A549 (cell line): Measurements from ENCODE around the gene EMD.

Experiments
- CHD2 ChIP-seq: fragments of 150-350 bp; IDR thresholded peaks from 2 replicates; pipeline ENCODE4 v1.6.1; 2014; ENCODE audit warnings: low read length; ENCODE audit not compliant: partially characterized antibody
- CTCF ChIP-seq: fragments of >200 bp; sonication (Bioruptor Twin); formaldehyde crosslinking; IDR thresholded peaks from 3 replicates; pipeline ENCODE4 v1.5.1; 2016
- ELK1 ChIP-seq: fragments of 150-350 bp; IDR thresholded peaks from 2 replicates; pipeline ENCODE4 v1.6.1; 2014; ENCODE audit warnings: low read depth, mild to moderate bottlenecking, low read length
- EP300 ChIP-seq, 2 experiments: fragments of >200 bp; sonication (Bioruptor Twin); formaldehyde crosslinking; IDR thresholded peaks; 2 replicates in 1 of 2; 3 replicates in 1 of 2; pipeline ENCODE4 v1.6.1; 2016 to 2017
- JUN ChIP-seq, 2 experiments: fragments of >200 bp; sonication (Bioruptor Twin); formaldehyde crosslinking; IDR thresholded peaks; 2 replicates in 1 of 2; 3 replicates in 1 of 2; pipeline ENCODE4 v1.6.1; 2016 to 2017
- RAD21 ChIP-seq, 2 experiments: fragments of >200 bp in 1 of 2; sonication (Bioruptor Twin) in 1 of 2; formaldehyde crosslinking in 1 of 2; IDR thresholded peaks in 1 of 2; conservative IDR thresholded peaks in 1 of 2; 2 replicates in 1 of 2; 3 replicates in 1 of 2; pipeline ENCODE4 v1.6.1; 2012 to 2018; ENCODE audit warnings: inconsistent platforms in 1 of 2
- RCOR1 ChIP-seq: fragments of 150-350 bp; IDR thresholded peaks from 2 replicates; pipeline ENCODE4 v1.6.1; 2014; ENCODE audit warnings: antibody characterized with exemption, low read length, low read depth
- REST ChIP-seq: fragments of 200-600 bp; sonication (generic); IDR thresholded peaks from 2 replicates; pipeline ENCODE4 v1.6.1; 2016; ENCODE audit warnings: antibody characterized with exemption, mild to moderate bottlenecking, moderate library complexity
- RFX5 ChIP-seq: fragments of 450-650 bp; IDR thresholded peaks from 2 replicates; pipeline ENCODE4 v1.7.1; 2014; ENCODE audit warnings: antibody characterized with exemption, mild to moderate bottlenecking, moderate library complexity
- SMC3 ChIP-seq: fragments of >200 bp; sonication (Bioruptor Twin); formaldehyde crosslinking; IDR thresholded peaks from 3 replicates; pipeline ENCODE4 v1.6.1; 2018; ENCODE audit warnings: inconsistent platforms
- SREBF2 ChIP-seq: fragments of 450-650 bp; IDR thresholded peaks from 2 replicates; pipeline ENCODE4 v1.6.1; 2014; ENCODE audit warnings: mild to moderate bottlenecking, moderate library complexity
- TFCP2L1 ChIP-seq: fragments of 250-450 bp; sonication (Bioruptor Pico); IDR thresholded peaks from 2 replicates; pipeline ENCODE4 v1.5.0; 2021; ENCODE audit warnings: mild to moderate bottlenecking
- ZC3H11A ChIP-seq: fragments of 450-650 bp; IDR thresholded peaks from 2 replicates; pipeline ENCODE4 v1.6.1; 2014; ENCODE audit warnings: antibody characterized with exemption, mild to moderate bottlenecking

GRCh38 chrX:154408659-154409221 is 29.6 kb downstream of the EMD start:
- no peak for TF ChIP-seq RCOR1
- TF ChIP-seq CHD2 = no peak
- TF ChIP-seq REST = no peak
- no peak for TF ChIP-seq RAD21 (conservative IDR thresholded peaks at IDR 0.05 in 1 of 2, IDR thresholded peaks at IDR 0.05 in 1 of 2)
- TF ChIP-seq TFCP2L1 (CRISPR knock-in tag) = no peak
- TF ChIP-seq CTCF = no peak
- no peak for TF ChIP-seq SMC3
- TF ChIP-seq RFX5 = no peak
- TF ChIP-seq EP300 (IDR thresholded peaks at IDR 0.05) = no peak
- TF ChIP-seq JUN (IDR thresholded peaks at IDR 0.05) = no peak
- no peak for TF ChIP-seq ZC3H11A
- no peak for TF ChIP-seq SREBF2
- no peak for TF ChIP-seq ELK1
